GM19328 (cell line): Measurements from ENCODE around the gene PICK1.

Source experiments
- ATAC-seq: cut with Tn5 transposase; IDR thresholded peaks from one replicate; pipeline ENCODE4 v1.9.1; 2021; ENCODE audit warnings: mild to moderate bottlenecking, moderate library complexity; ENCODE audit not compliant: unreplicated experiment

The PICK1 gene

DNA sequence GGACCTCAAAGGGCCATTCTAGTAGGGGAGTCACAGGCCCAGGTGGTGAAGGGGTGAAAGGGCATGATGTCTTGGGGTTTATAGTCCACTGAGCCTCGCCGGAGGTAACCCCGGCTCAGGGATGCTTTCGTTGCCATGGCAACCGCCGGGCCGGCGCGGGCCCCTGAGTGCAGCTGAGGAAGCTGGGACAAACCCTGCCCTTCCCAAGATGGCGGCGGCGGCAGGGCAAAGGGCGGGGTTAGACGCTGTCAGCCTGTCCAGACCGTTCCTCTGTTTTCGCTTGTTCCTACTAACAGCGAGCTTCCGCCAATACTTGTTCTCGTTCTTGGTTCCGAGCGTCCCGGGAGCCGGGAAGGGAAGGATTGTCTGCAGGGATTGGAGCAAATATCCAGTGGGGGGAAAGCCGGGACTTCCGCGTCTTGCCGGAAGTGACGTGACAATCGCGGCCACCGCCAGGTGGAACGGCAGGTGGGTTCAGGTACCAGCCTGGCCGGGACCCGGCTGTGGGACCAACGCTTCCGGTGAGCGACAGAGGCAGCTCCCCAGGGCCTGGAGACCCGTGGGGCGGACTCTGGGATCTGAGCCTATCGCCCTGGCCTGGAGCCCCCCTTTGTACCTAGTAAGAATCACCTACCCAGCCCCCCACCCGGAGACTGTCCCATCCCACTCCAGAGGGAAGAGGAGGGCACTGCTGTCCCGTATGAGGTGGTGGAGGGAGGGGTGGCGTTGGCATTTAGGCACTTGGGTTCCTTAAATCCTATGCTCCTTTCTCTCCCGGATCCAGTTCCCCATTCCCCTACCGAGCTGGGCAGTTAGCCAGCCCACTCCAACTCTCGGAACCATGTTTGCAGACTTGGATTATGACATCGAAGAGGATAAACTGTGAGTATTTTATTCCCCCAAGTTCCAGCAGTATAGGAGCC lies at the start of gene PICK1:
TSS of gene PICK1 (plus strand) at position 436 of the 923 bp plus-strand sequence. CDS start at position 842, 406 bp downstream.
- ATAC-seq = no peak

DNA sequence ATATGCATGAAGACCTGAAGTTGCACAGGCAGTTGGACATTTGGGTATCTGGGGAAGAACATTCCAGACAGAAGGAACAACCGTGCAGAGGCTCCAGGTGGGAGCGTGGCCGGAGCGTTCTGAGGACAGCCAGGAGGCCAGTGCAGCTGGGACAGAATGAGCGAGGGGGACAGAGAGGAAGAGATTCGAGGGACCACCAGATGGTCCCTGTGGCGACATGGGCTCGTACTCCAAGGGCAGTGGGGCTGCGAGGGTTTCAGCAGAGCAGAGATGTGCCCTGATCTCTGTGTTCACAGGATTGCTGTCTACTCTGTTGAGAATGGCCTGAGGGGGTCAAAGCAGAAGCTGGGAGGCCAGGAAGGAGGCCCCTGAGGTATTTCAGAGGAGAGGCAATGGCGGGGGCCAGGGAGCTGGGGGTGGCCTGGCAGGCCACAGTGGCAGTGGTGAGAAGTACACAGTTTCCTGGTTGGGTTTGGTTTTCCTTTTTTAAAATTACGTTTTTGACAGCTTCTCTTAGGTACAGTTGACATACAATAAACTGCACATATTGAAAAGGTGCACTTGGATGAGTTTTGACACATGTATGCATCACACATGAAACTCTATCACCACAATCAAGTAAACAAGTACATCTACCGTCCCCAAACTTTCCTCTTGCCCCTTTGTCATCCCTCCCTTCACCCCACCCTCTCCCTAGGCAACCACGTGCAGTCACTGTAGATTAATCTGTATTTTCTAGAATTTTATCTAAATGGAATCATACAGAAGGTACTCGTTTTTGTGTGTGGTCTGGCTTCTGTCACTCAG lies 48.0 kb upstream of the PICK1 start:
- no peak for ATAC-seq

DNA sequence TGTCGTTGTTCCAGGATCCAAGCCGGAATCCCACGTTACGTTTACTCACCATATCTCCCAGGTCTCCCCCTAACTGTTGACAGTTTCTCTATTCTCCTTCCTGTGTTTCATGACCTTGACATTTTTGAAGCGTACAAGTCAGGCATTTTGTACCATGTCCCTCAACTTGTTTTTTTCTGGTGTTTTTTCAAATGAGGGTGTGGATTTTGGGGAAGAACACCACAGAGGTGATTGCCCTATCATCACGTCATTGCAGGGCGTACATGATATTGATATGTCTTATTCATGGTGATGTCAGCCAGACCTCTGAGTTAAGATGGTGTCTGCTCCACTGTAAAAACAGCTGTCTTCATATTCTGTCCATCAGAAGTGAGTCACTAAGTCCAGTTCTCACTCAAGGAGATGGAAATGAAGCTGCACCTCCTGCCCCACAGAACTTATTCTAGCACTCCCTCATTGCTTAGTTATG lies 44.6 kb upstream of the PICK1 start:
- ATAC-seq = no peak

DNA sequence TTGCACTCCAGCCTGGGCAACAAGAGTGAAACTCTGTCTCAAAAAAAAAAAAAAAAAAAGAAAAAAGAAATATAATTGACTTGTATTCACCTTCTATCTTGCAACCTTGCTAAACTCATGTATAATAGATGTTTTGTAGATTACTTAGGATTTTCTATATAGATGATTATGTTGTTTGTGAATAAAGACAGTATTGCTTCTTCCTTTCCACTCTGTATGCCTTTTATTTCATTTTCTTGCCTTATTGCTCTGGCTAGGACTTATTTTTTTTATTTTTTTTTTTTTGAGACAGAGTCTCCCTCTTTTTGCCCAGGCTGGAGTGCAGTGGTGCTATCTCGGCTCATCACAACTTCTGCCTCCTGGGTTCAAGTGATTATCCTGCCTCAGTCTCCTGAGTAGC lies 43.1 kb upstream of the PICK1 start:
- ATAC-seq = no peak

DNA sequence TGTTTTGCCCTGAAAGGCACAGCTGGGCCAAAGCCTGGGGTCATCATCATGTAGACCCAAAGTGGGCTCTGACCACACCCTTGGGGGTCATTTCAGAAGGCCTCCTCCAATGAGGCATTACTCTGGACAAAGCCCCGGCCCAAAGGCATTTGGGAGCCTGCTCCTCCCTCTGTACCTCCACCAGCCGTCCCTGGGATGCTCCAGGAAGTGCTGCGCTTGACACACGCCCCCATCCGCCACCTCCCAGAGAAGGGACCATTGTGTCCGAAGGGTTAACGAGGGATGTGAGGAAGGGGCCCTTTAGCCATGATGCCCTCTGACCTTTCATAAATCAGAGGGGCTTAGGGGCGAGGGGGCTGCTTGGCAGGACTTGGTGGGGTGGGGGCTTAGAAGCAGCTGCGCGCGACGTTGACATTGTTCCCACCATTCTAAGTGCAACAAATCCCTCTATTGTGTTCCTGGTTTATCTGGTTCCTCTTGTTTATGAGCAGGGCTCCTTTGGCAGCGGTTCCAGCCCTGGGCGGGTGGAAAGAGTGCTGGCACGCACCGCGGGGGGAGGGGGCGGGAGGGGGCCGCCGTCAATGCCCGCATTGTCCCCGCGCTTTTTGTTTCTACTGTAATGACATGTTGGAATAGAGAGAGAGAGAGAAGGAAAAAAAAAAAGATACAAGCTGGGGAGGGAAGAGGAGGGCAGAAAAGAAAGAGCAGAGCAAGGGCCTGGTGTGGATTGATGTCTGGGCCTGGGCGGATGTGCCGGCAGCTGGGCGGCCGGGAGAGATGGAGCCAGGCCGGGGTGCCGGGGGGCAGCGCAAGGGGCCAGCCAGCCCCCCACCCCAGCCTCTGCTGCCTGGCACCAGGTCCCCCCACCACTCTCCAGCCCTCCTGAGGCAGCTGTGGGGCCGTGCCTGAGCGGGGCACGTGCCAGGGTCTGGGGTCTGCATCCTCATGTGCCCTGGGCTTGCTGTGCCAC lies 40.7 kb upstream of the PICK1 start:
- no peak for ATAC-seq

DNA sequence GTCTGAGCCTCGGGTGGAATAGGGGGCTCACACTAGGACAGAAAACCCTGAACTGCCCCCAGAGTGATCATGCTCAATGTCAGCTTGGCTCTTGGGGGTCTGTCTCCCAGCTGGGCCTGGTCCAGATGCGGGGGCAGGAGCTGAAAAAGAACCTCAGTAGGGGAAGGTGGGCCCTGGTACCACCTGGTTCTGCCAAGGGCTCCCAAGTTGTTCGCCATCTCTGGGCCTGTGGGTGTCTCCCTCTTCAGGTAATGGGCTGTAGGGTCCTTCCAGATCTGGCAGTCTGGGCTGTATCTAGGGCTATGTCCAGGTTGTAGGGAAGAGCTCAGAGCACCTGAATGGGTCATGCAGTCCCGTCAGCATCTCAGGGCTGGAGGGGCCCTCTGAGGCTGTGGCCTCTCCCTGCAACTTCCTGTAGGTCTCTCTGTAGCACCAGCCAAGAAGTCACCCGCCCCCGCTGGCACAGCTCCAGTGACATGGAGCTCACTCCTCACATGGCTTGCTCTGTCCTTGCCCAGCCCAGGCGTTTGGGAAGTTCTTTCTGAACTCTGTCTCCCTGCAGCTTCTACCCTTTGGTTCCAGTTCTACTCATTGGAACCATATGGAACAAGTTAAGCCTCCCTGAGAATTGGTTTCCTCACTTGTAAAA lies 39.8 kb upstream of the PICK1 start:
- ATAC-seq = no peak

DNA sequence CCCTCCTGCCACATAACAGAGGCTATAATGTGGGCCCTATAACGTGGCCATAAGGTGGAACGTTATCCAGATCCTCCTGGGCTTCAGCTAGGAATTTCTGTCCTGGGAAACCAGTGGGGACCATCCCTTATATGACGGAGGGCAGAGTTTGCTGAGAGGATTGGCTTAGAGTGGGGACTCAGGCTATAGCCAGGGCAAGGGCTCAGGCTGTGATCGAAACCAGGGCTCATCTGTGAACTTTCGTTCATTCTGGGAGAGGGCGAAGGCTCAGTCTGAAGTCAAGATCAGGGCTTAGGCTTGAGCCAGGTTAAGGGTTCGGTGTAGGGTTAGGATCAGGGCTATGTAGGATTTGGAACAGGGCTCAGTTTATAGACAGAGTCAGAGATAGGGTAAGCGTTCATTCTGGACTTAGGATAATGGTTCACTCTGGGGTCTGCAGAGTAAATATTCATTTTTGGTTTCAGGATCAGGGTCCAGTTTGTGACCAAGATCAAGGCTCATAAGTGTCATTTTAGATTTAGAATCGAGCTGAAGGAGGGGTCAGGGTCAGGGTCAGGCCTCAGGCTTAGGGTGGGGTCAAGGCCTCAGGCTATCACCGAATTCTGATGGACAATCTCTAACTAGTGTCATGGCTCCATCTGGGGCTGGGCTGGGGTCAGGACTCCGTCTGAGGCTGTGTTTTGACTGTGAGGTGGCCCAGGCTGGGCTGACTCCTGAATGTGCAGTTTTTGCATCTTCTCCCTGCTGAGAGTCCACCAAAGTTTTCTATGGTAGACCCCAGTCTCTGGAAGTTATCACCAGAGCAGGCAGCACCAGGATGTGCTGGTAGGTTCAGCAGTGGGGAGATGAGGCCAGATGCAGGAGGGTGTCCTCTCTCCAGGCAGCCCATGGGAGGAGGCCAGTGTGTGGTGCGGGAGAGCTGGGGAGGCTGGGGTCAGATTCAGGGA lies 39.0 kb upstream of the PICK1 start:
- no peak for ATAC-seq

DNA sequence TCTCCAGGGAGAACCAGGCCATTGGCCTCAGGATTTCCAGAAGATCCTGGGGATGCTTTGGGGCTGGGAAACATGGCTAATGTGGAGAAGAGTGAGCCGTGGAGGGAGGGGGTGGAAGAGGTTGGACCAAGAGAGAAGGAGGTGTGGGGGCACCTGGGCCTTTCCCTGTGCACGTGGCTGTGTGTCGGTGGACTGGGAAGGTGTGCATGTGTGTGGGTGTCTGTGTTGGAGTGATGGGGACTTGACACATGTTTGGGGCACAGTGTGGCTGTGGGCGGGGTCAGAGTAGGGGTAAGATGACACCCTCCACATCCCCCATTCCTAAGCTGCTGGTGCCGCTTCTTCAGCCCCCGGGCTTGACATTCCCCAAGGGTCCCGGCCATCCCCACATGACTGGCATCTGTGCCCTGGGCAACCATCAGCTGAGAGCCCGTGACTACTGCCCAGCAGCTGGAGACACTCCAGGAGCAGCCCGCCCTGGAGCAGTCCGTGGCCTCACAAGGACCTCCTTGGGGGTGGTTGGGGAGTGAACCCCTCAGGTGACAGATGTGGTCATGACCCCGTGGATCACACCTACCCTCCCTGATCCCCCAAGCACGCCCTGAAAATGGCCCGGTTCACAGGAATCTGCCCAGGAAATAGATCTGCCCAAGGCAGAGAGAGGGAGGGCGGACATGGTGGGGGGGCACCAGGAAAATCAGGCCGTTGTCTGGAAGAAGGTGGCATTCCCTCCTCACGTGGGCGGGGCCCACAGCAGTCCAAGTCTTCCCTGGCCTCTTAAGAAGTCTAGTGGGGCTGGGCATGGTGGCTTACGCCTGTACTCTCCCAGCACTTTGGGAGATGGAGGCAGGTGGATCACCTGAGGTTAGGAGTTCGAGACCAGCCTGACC lies 38.0 kb upstream of the PICK1 start:
- no peak for ATAC-seq

DNA sequence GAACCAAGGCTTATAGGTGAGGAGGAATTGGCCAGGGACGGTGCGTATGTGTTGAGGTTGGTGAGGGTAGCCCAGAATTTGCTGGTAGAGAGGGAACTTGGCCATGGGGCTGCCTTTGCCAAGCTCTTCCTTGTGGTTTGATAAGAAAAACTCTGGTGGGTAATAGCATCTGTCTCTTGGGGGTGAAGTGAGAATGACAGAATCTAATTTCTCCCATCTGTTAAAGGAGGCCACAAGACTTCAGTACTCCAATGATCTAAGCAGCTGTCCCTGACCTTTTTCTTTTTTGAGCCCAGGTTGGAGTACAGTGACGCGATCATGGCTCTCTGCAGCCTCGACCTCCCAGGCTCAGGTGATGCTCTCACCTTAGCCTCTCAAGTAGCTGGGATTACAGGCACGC lies 36.0 kb upstream of the PICK1 start:
- no peak for ATAC-seq

DNA sequence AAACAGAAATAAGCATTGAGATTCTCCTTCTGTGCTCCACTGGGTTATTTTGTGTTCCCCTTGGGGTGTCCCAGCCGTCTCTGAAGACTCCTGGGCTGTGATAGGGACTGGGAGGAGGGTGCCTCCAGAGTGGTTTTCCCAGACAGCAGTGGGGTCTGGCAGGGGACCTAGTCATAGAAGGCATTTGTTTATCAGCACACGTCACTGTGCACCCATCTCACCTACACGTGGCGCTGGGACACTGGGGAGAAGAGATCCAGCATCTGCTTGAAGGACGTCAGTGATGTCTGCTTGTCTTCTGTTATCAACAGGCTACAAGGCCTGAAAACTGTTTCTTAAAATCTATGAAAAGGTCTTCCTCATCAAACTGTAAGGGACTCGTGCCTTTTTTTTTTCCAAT lies 34.2 kb upstream of the PICK1 start:
- ATAC-seq = no peak

DNA sequence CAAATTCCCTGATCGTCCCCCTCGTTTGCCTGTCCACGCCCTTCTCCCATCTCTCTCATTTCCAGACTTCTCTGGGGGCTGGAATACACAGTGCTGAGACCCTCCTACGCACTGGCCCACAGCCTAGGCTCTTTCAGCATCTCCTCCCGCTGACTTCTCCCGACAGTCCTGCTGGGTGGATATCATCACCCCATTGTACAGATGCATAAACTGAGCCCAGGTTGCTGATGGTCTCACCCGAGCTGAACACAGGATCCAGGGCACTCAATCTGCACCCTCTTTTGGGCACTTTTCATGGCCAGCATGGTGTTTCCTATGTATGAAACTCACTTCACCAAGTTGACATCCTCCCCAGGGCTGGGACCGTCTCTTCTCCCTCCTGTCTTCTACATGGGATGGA lies 31.7 kb upstream of the PICK1 start:
- ATAC-seq = no peak

DNA sequence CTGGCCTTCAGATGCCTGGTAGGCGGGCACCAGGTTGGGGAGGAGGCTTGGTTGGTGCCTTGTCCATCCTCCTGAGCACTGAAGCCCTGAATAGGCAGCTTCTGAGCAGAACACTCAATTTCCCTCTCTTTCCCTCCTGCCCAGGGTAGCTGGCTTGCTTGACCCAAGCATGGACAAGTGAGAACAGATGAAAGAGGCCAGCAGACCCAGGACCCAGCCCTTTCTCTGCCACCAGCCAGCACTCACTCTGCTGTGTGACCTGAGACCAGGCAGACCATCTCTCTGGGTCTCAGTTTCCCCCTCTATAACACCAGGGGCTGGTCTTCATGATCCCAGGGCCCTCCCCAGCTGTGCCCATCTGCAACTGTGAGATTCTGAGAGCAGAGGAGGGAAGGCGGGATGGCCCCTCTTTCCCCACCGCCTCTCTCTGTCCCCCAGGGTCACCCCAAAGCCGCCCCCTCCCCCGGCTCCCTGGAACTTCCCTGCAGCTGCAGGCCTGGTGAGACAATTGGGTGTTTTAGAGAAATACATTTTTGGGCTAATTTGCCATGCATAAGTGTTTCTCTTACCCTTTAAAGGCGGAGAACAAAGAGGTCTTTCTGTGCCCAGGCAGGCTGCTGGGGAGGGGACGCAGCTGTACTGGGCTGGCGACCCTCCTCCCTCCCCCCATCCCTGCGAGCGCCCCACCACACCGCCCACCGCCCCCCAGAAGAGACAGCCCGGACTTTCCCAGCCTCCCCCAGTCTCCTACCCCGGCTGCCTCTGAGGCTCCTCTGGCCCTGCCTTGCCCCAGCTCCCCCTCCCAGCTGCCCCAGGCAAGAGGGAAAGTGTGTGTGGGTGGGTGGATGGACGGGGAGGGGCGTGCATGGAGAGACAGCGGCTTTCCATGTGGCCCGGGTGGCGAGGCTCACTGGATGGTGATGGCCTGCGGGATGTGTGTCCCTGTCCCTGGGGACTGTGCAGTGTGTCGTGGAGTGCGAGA lies 30.8 kb upstream of the PICK1 start:
- ATAC-seq = no peak

DNA sequence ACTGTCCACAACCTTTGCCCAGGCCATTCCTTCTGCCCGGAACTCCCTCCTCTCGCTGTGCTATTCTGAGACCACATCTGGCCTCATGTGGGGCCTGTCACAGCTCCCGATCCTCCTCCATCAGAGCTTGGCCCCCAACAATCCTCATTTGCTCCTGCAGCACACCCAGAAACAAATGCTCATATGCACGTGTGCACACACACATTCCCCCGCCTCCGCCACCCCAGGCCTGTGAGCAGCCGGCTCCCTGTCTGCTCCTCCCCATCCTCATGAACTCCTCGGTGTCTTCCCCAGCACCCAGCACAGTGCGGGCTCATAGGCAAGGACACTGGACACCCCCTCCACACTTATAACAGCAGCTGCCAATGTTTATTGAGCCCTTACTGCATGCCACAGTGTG lies 29.7 kb upstream of the PICK1 start:
- ATAC-seq = no peak

DNA sequence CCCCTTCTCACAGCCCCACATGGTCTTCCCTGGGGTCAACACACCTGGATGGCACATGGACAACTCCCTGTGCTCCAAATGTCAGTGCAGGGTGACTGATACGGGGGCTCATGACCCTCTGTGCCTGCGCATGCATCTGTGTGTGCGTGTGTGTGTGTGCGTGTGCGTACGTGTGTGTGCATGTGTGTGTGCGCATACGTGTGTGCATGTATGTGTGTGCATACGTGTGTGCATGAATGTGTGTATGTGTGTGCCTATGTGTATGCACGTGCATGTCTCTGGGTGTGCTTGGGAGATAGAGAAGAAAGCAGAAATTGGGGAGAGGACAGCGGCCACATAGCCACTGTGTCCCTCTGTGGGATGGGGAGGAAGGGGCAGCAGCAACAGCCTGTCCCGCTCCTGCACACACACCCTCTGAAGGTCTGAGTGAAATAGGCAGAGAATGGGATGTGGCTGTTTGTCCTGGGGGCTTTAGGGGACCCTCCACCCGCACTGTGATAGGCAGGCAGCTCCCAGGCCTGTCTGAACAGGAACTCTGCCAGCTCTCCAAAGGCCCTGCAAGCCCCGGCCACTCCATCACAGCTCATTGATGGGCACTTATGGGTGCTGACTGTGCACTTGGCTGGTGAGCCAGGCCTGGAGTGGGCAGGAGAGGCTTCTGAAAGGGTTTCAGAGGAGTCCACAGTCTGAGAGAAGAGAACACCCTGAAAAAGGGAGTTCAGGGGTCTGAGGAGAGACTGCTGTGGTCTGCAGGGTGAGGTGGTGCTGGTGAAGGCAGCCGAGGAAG lies 28.7 kb upstream of the PICK1 start:
- no peak for ATAC-seq

DNA sequence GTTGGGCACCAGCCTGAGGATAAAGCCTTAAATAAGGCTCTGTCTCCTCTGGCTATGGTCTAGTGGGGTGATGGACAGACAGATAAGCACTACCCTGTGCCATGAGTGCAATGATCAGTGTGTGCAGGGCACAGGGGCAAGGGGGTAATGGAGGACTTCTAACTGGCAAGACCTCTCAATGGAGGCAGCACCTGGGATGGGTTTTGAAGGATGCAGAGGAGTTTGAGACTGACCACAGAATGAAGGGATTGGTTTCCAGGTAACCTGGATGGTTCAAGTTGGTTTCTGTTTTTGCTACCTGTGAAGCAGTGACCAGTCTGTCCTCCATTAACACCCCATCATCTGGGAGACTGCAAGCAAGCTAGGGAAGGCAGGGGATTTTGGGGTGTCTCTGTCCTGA lies 27.8 kb upstream of the PICK1 start:
- ATAC-seq = no peak

DNA sequence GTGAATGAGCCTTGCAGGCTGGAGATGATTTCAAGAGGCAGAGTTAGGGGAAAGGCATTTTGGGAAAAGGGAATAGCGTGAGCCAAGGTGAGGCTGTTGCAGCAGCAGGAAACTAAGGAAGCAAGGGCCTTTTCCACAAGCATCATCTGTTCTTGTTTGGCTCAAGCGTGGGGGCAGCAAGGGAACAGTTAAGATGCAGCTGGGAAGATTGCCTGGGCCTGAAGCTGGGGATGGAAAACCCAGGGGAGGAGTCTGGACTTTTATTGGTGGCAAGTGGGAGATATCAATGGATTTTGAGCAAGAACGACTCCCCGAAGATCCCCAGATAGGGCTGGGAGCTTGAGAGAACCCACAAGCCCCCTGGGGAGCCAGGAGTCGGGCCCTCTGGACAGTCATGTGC lies 27.3 kb upstream of the PICK1 start:
- ATAC-seq = no peak
